Testis (tissue), 3 donors: ENCODE data around the gene FBXL19. TPM values are rescaled to one million over a fixed set of nuclear protein-coding genes. Genes with fewer than 3 reads are reported as not detected.

ENCODE experiments used
- DNase-seq: peaks from one replicate; pipeline ENCODE4 v3.0.0-alpha.2; 2019
- H3K27ac ChIP-seq, 2 donors: fragments of 200-600 bp; sonication (generic); one replicate each; pipeline ENCODE4 v1.5.1; 2019
- H3K27me3 ChIP-seq: fragments of 200-600 bp; sonication (generic); one replicate; pipeline ENCODE4 v1.5.1; 2019
- H3K36me3 ChIP-seq: fragments of 200-600 bp; sonication (generic); one replicate; pipeline ENCODE4 v1.5.1; 2017; ENCODE audit warnings: low read depth; ENCODE audit errors: missing control alignments
- H3K4me1 ChIP-seq: fragments of 200-600 bp; sonication (generic); one replicate; pipeline ENCODE4 v1.5.1; 2019
- H3K4me3 ChIP-seq, 2 donors: fragments of 200-600 bp; sonication (generic); one replicate each; pipeline ENCODE4 v1.5.1; 2017 to 2019
- H3K9me3 ChIP-seq: fragments of 200-600 bp; sonication (generic); one replicate; pipeline ENCODE4 v1.5.1; 2017
- CTCF ChIP-seq, 3 experiments: fragments of 450-650 bp in 2 of 3; fragments of 200-600 bp in 1 of 3; sonication (generic) in 1 of 3; IDR thresholded peaks; one replicate each; pipeline ENCODE4 v1.5.1; 2016 to 2019; ENCODE audit warnings: antibody characterized with exemption in 3 of 3, mild to moderate bottlenecking in 2 of 3, moderate library complexity in 1 of 3
- POLR2A ChIP-seq: fragments of 450-650 bp; IDR thresholded peaks from one replicate; pipeline ENCODE4 v1.6.1; 2017; ENCODE audit warnings: antibody characterized with exemption, mild to moderate bottlenecking, moderate library complexity
- WGBS, 2 donors: methylation state at CpG; one replicate each; pipeline ENCODE4 v1.1.5; 2018; 5-methylcytosine and 5-hydroxymethylcytosine counted together
- intact Hi-C: fragments of 100-400 bp; cut with DNase I; formaldehyde crosslinking; loops from one replicate; pipeline ENCODE4 v1.15.1; 2023; ENCODE audit warnings: low total_unique reads
- microRNA counts, 2 donors: library from miRNA; unstranded; fragments of <30 nt; microRNA quantifications; one replicate each; lab custom pipeline; 2016
- microRNA-seq, 2 donors: library from miRNA; unstranded; fragments of <30 nt; microRNA quantifications; one replicate each; pipeline ENCODE4, GENCODE V29; 2016; ENCODE audit warnings: borderline number of aligned reads in 2 of 2, borderline replicate concordance in 1 of 2
- polyA plus RNA-seq: library from polyadenylated mRNA; stranded (reverse); fragments of 350-450 nt; fragmentation: Illumina TruSeq; extraction: RNeasy Lipid Tissue Mini Kit (QIAGEN cat#74804); gene quantifications from one replicate; pipeline ENCODE4 v1.2.3, GENCODE V29; 2014; ENCODE audit warnings: low read depth, low replicate concordance; ENCODE audit not compliant: insufficient read depth
- small RNA-seq, 2 donors: library from RNA; depleted of rRNA; stranded (forward); fragments of <200 nt; gene quantifications; one replicate each; pipeline ENCODE3, GENCODE V24; 2016
- total RNA-seq, 2 donors: library from RNA; depleted of rRNA; stranded (reverse); fragments of >200 nt; gene quantifications; one replicate each; pipeline ENCODE4 v1.2.3, GENCODE V29; 2016

Gene FBXL19
- total and polyA plus RNA-seq, 3 donors from 2014 or later = 47.0 to 149 (median 142) TPM

- intact Hi-C loops = no loop called here
- H3K27ac ChIP-seq = no peak overlapping the region
- H3K36me3 ChIP-seq = no peaks in the 10 kb centered on the region
These were observed 73.8 kb downstream of the FBXL19 start for GRCh38 chr16:30996985-30997724.

GRCh38 chr16:30997725-30998711 lies 74.6 kb downstream of the FBXL19 start:
- TF ChIP-seq POLR2A (no peak), CTCF (IDR thresholded peaks at IDR 0.05) (no peak)
- intact Hi-C loops = no loop called here
- DNase-seq = no peak
- H3K27me3 ChIP-seq = no peaks in the 10 kb centered on the region
- H3K4me1 ChIP-seq = peaks cover 22% of the 10 kb centered on the region
- no peaks in the 10 kb centered on the region for H3K36me3 ChIP-seq
- H3K27ac ChIP-seq = no peak overlapping the region
- H3K9me3 ChIP-seq = no peaks in the 10 kb centered on the region
- 52 to 60% methylated on average over 17 to 21 of the region's 21 CpGs for WGBS, 2 donors
- H3K4me3 ChIP-seq = peak overlapping the region; percentile 26 to 45

More at GRCh38 chr16:30996985-30997724, 73.8 kb downstream of the FBXL19 start:
- WGBS, 2 donors = 18 to 22% methylated on average over 18 to 43 of the region's 60 CpGs
- Histone ChIP-seq H3K4me3 (peak overlapping the region; percentile 26 to 45), H3K9me3 (no peaks in the 10 kb centered on the region), H3K4me1 (peaks cover 19% of the 10 kb centered on the region), H3K27me3 (no peaks in the 10 kb centered on the region)
- TF ChIP-seq CTCF (IDR thresholded peaks at IDR 0.05) (no peak), POLR2A (no peak)
- DNase-seq = peak; percentile 86

MicroRNAs encoded within 50 kb of the gene (microRNA counts, 767-probe panel; counts per million panel counts)
- microRNA hsa-miR-762 (lab: Ali Mortazavi, UCI) = 0 to 152 counts per million in 2 donors

Small RNAs within 50 kb of the gene (microRNA-seq; reads per million reads assigned to microRNA genes)
- gene MIR4519 = 0.70 to 2.1 reads per million in 2 donors
- gene MIR762 = 0 reads per million in 2 donors

Small RNAs within 50 kb of the gene (small RNA-seq; reads per million reads assigned to genes)
- gene AC135048.1 = 0 reads per million in 2 donors
- 0 reads per million in 2 donors for gene MIR4519
- 0 reads per million in 2 donors for gene MIR762

Other genes with a start within 250 kb of the FBXL19 start
- 10 to 100 TPM; 74.3 to 80.8 TPM for gene SRCAP, start 224.4 kb upstream of the FBXL19 start, total RNA-seq
- 44.3 TPM for gene SRCAP, start 224.4 kb upstream of the FBXL19 start, polyA plus RNA-seq
- 100 to 1,000 TPM in 1 of 2 donors, 10 to 100 TPM in 1; 78.4 to 129 TPM for gene PHKG2, start 175.1 kb upstream of the FBXL19 start, total RNA-seq
- 312 TPM for gene PHKG2, start 175.1 kb upstream of the FBXL19 start, polyA plus RNA-seq
- 10 to 100 TPM; 31.5 to 54.2 TPM for gene CFAP119, start 161.5 kb upstream of the FBXL19 start, total RNA-seq
- gene CFAP119, start 161.5 kb upstream of the FBXL19 start, polyA plus RNA-seq = 43.3 TPM
- gene RNF40, start 161.2 kb upstream of the FBXL19 start, total RNA-seq = 100 to 1,000 TPM; 143 to 162 TPM
- gene RNF40, start 161.2 kb upstream of the FBXL19 start, polyA plus RNA-seq = 219 TPM
- gene ZNF629, start 136.4 kb upstream of the FBXL19 start, total RNA-seq = 10 to 100 TPM; 19.4 to 21.9 TPM
- gene ZNF629, start 136.4 kb upstream of the FBXL19 start, polyA plus RNA-seq = 11.2 TPM
- gene BCL7C, start 29.5 kb upstream of the FBXL19 start, total RNA-seq = 10 to 100 TPM; 49.6 to 57.4 TPM
- gene BCL7C, start 29.5 kb upstream of the FBXL19 start, polyA plus RNA-seq = 40.2 TPM
- 1 to 10 TPM; 5.9 to 9.0 TPM for gene CTF1, start 27.0 kb upstream of the FBXL19 start, total RNA-seq
- 5.6 TPM for gene CTF1, start 27.0 kb upstream of the FBXL19 start, polyA plus RNA-seq
- 10 to 100 TPM; 68.6 to 75.0 TPM for gene ORAI3, start 25.5 kb downstream of the FBXL19 start, total RNA-seq
- 29.1 TPM for gene ORAI3, start 25.5 kb downstream of the FBXL19 start, polyA plus RNA-seq
- gene SETD1A, start 34.2 kb downstream of the FBXL19 start, total RNA-seq = 10 to 100 TPM; 45.7 to 45.8 TPM
- gene SETD1A, start 34.2 kb downstream of the FBXL19 start, polyA plus RNA-seq = 41.4 TPM
- 1 to 10 TPM; 5.7 to 7.4 TPM for gene HSD3B7, start 61.6 kb downstream of the FBXL19 start, total RNA-seq
- gene HSD3B7, start 61.6 kb downstream of the FBXL19 start, polyA plus RNA-seq = 8.9 TPM
- gene STX1B, start 87.1 kb downstream of the FBXL19 start, total RNA-seq = 1 to 10 TPM; 6.3 to 8.7 TPM
- 5.8 TPM for gene STX1B, start 87.1 kb downstream of the FBXL19 start, polyA plus RNA-seq
- gene STX4, start 110.0 kb downstream of the FBXL19 start, total RNA-seq = 10 to 100 TPM; 50.9 to 56.9 TPM
- gene STX4, start 110.0 kb downstream of the FBXL19 start, polyA plus RNA-seq = 37.1 TPM
- gene ZNF668, start 150.7 kb downstream of the FBXL19 start, total RNA-seq = 10 to 100 TPM; 17.2 to 20.2 TPM
- gene ZNF668, start 150.7 kb downstream of the FBXL19 start, polyA plus RNA-seq = 10.1 TPM
- gene ZNF646, start 150.8 kb downstream of the FBXL19 start, total RNA-seq = 10 to 100 TPM; 68.9 to 74.0 TPM
- gene ZNF646, start 150.8 kb downstream of the FBXL19 start, polyA plus RNA-seq = 80.3 TPM
- 1 to 10 TPM; 2.7 to 6.1 TPM for gene PRSS53, start 165.4 kb downstream of the FBXL19 start, total RNA-seq
- 1.1 TPM for gene PRSS53, start 165.4 kb downstream of the FBXL19 start, polyA plus RNA-seq
- 100 to 1,000 TPM; 102 to 183 TPM for gene VKORC1, start 171.2 kb downstream of the FBXL19 start, total RNA-seq
- gene VKORC1, start 171.2 kb downstream of the FBXL19 start, polyA plus RNA-seq = 102 TPM
- 10 to 100 TPM; 68.8 to 69.1 TPM for gene BCKDK, start 184.8 kb downstream of the FBXL19 start, total RNA-seq
- 34.5 TPM for gene BCKDK, start 184.8 kb downstream of the FBXL19 start, polyA plus RNA-seq
- gene KAT8, start 194.1 kb downstream of the FBXL19 start, total RNA-seq = 100 to 1,000 TPM in 1 of 2 donors, 10 to 100 TPM in 1; 96.9 to 111 TPM
- gene KAT8, start 194.1 kb downstream of the FBXL19 start, polyA plus RNA-seq = 86.0 TPM
- under 1 TPM; 0.74 to 0.79 TPM for gene PRSS8, start 212.2 kb downstream of the FBXL19 start, total RNA-seq
- gene PRSS8, start 212.2 kb downstream of the FBXL19 start, polyA plus RNA-seq = 1.5 TPM
- gene PRSS36, start 226.5 kb downstream of the FBXL19 start, total RNA-seq = 1 to 10 TPM; 7.1 to 8.3 TPM
- gene PRSS36, start 226.5 kb downstream of the FBXL19 start, polyA plus RNA-seq = 5.4 TPM